PC-9 (cell line): ENCODE results near the gene MBP. TPM values are rescaled to one million over a fixed set of nuclear protein-coding genes. Genes with fewer than 3 reads are reported as not detected.

ENCODE experiments used
- BruUV-seq: library from RNA; stranded (reverse); fragments of 400-500 nt; replicated peaks from 2 replicates; lab custom pipeline; 2021; lab: Mats Ljungman, UMichigan
- CTCF ChIA-PET: fragments of 300-600 bp; sonication (Branson Sonifier 250); formaldehyde crosslinking; loops from one replicate; lab custom pipeline; 2022; ENCODE audit warnings: antibody characterized with exemption; lab: Charles Lee
- POLR2A ChIA-PET: fragments of 300-600 bp; sonication (Branson Sonifier 250); formaldehyde crosslinking; loops from one replicate; lab custom pipeline; 2022; ENCODE audit warnings: antibody characterized with exemption; ENCODE audit not compliant: unreplicated experiment; lab: Charles Lee
- DNase-seq, 2 experiments: peaks; one replicate each; pipeline versions ENCODE4 v3.0.0 to v3.0.0-alpha.2; 2015 to 2022; ENCODE audit warnings: mixed read lengths in 1 of 2
- H2AFZ ChIP-seq: fragments of 200-600 bp; sonication (generic); 2 replicates; pipeline ENCODE4 v1.8.1; 2017; ENCODE audit warnings: antibody characterized with exemption
- H3F3A ChIP-seq: fragments of 200-600 bp; sonication (generic); 2 replicates; pipeline ENCODE4 v1.8.1; 2017; ENCODE audit warnings: antibody characterized with exemption, mild to moderate bottlenecking, low read depth; ENCODE audit not compliant: insufficient read depth
- H3K27ac ChIP-seq: fragments of 200-600 bp; sonication (generic); 2 replicates; pipeline ENCODE4 v1.6.1; 2016; ENCODE audit warnings: mixed run types
- H3K27me3 ChIP-seq: fragments of 200-600 bp; sonication (generic); 2 replicates; pipeline ENCODE4 v1.6.1; 2016; ENCODE audit warnings: low read depth, mixed run types; ENCODE audit not compliant: insufficient read depth
- H3K36me3 ChIP-seq: fragments of 200-600 bp; sonication (generic); 2 replicates; pipeline ENCODE4 v1.6.1; 2016; ENCODE audit warnings: low read depth, mixed run types
- H3K4me1 ChIP-seq: fragments of 200-600 bp; sonication (generic); replicated peaks from 2 replicates; pipeline ENCODE4 v1.6.1; 2016; ENCODE audit warnings: mixed run types; ENCODE audit not compliant: insufficient read depth
- H3K4me2 ChIP-seq: fragments of 200-600 bp; sonication (generic); 2 replicates; pipeline ENCODE4 v1.6.1; 2017; ENCODE audit warnings: mixed run types
- H3K4me3 ChIP-seq: fragments of 200-600 bp; sonication (generic); 2 replicates; pipeline ENCODE4 v1.6.1; 2016; ENCODE audit warnings: mixed run types
- H3K79me2 ChIP-seq: fragments of 200-600 bp; sonication (generic); 2 replicates; pipeline ENCODE4 v1.6.1; 2017; ENCODE audit warnings: low read depth, mixed run types
- H3K9me2 ChIP-seq: fragments of 200-600 bp; sonication (generic); 2 replicates; pipeline ENCODE4 v1.8.1; 2017; ENCODE audit warnings: mild to moderate bottlenecking; ENCODE audit not compliant: insufficient read depth
- H3K9me3 ChIP-seq: fragments of 200-600 bp; sonication (generic); 2 replicates; pipeline ENCODE4 v1.8.1; 2016; ENCODE audit warnings: low read depth; ENCODE audit not compliant: insufficient read depth
- H4K20me1 ChIP-seq: fragments of 200-600 bp; sonication (generic); 2 replicates; pipeline ENCODE4 v1.8.1; 2017; ENCODE audit not compliant: insufficient read depth
- CTCF ChIP-seq: fragments of 200-600 bp; sonication (generic); conservative IDR thresholded peaks from 2 replicates; pipeline ENCODE4 v1.6.1; 2017; ENCODE audit warnings: mixed run types, antibody characterized with exemption, mild to moderate bottlenecking, moderate library complexity
- EZH2 ChIP-seq: fragments of 200-600 bp; sonication (generic); IDR thresholded peaks from 2 replicates; pipeline ENCODE4 v1.8.0; 2017; ENCODE audit warnings: antibody characterized with exemption, low read depth
- intact Hi-C: fragments of 100-400 bp; cut with micrococcal nuclease; formaldehyde crosslinking; loops from one replicate; pipeline ENCODE4 v1.10.0; 2022; ENCODE audit not compliant: unreplicated experiment
- total RNA-seq: library from RNA; stranded (reverse); gene quantifications from 2 replicates; pipeline ENCODE4 v1.2.3, GENCODE V29; 2021

MBP gene
- total RNA-seq, 1 experiment from 2014 or later, result 37.9 TPM

GRCh38 chr18:76941284-76941683 is 191.3 kb downstream of the MBP start:
- no peak overlapping the region for H3K4me2 ChIP-seq
- POLR2A ChIA-PET, result no interaction called here
- no peak overlapping the region for H2AFZ ChIP-seq
- H3K4me1 ChIP-seq, result no peaks in the 10 kb centered on the region
- H3K79me2 ChIP-seq, result no peaks in the 10 kb centered on the region
- intact Hi-C loops, result no loop called here
- DNase-seq, result no peak
- H3K27ac ChIP-seq, result no peak overlapping the region
- no peaks in the 10 kb centered on the region for H3K27me3 ChIP-seq
- no peaks in the 10 kb centered on the region for H3F3A ChIP-seq
- TF ChIP-seq EZH2 (no peak), CTCF (no peak)
- no peaks in the 10 kb centered on the region for H3K9me3 ChIP-seq
- BruUV-seq, result no TSS peak
- H3K4me3 ChIP-seq, result no peak overlapping the region
- CTCF ChIA-PET, result no interaction called here
- H3K36me3 ChIP-seq, result no peaks in the 10 kb centered on the region
- no peaks in the 10 kb centered on the region for H3K9me2 ChIP-seq
- H4K20me1 ChIP-seq, result no peaks in the 10 kb centered on the region

- ChIA-PET POLR2A (no interaction called here), CTCF (no interaction called here)
- Histone ChIP-seq H2AFZ (no peak overlapping the region), H3K79me2 (no peaks in the 10 kb centered on the region), H3K9me3 (no peaks in the 10 kb centered on the region), H3K27me3 (no peaks in the 10 kb centered on the region), H3K27ac (no peak overlapping the region), H4K20me1 (no peaks in the 10 kb centered on the region), H3F3A (no peaks in the 10 kb centered on the region), H3K4me1 (no peaks in the 10 kb centered on the region), H3K4me3 (no peak overlapping the region), H3K36me3 (no peaks in the 10 kb centered on the region), H3K4me2 (no peak overlapping the region), H3K9me2 (no peaks in the 10 kb centered on the region)
- no peak for DNase-seq
- intact Hi-C loops, result no loop called here
- BruUV-seq, result no TSS peak
- TF ChIP-seq CTCF, result no peak
- TF ChIP-seq EZH2, result no peak
These were observed 194.0 kb downstream of the MBP start for GRCh38 chr18:76938619-76939018.

- intact Hi-C loops, result no loop called here
- H3K36me3 ChIP-seq, result no peaks in the 10 kb centered on the region
- no peaks in the 10 kb centered on the region for H3F3A ChIP-seq
- no peaks in the 10 kb centered on the region for H3K9me3 ChIP-seq
- H3K27me3 ChIP-seq, result no peaks in the 10 kb centered on the region
- H4K20me1 ChIP-seq, result no peaks in the 10 kb centered on the region
- BruUV-seq, result no TSS peak
- CTCF ChIA-PET, result no interaction called here
- H3K79me2 ChIP-seq, result no peaks in the 10 kb centered on the region
- no peak overlapping the region for H2AFZ ChIP-seq
- no peaks in the 10 kb centered on the region for H3K9me2 ChIP-seq
- no peak for DNase-seq
- H3K4me2 ChIP-seq, result no peak overlapping the region
- no peaks in the 10 kb centered on the region for H3K4me1 ChIP-seq
- no peak for TF ChIP-seq CTCF
- no peak for TF ChIP-seq EZH2
- POLR2A ChIA-PET, result no interaction called here
- H3K4me3 ChIP-seq, result no peak overlapping the region
- no peak overlapping the region for H3K27ac ChIP-seq
These were observed 195.0 kb downstream of the MBP start for GRCh38 chr18:76937597-76937996.
